A549 (cell line): ENCODE measurements around the gene RAX2. TPM values are rescaled to one million over a fixed set of nuclear protein-coding genes. Genes with fewer than 3 reads are reported as not detected.
"Not testable (repeated sequence)": the region's sequence is repeated elsewhere in the genome, so short reads cannot be mapped to it uniquely, and the experiment has no call there.

Experiments
- ATAC-seq, 2 experiments: fragments of 200-7000 bp in 1 of 2; fragments of >200 bp in 1 of 2; cut with Nextera tagmentation in 1 of 2; cut with Tn5 transposase in 1 of 2; 3 replicates each; pipeline versions ENCODE4 v1.8.0 to v1.9.1; 2018 to 2020; ENCODE audit warnings: mild to moderate bottlenecking in 1 of 2, moderate library complexity in 1 of 2
- CTCF ChIA-PET: fragments of 300-600 bp; sonication (Branson Sonifier 250); formaldehyde crosslinking; extraction: SDS; loops from one replicate; lab custom pipeline; 2021; ENCODE audit warnings: antibody characterized with exemption, inconsistent platforms; lab: Yijun Ruan, JAX
- POLR2A ChIA-PET: fragments of 350-600 bp; formaldehyde crosslinking; extraction: SDS; loops from one replicate; lab custom pipeline; 2021; ENCODE audit warnings: antibody characterized with exemption, inconsistent platforms; lab: Yijun Ruan, JAX
- DNase-seq, 2 experiments: peaks; one replicate each; pipeline versions ENCODE4 v3.0.0 to v3.0.0-alpha.2; 2011 to 2016; ENCODE audit warnings: low read depth in 1 of 2, low spot score in 1 of 2
- FAIRE-seq: peaks from 2 replicates; lab custom pipeline; 2011; peaks lifted over from hg19 to GRCh38; lab: Jason Lieb, UNC
- H3K27ac ChIP-seq, 2 experiments: fragments of >200 bp; sonication (Bioruptor Twin); formaldehyde crosslinking; 3 replicates each; pipeline ENCODE4 v1.5.1; 2016 to 2017
- H3K4me1 ChIP-seq: fragments of >200 bp; sonication (Bioruptor Twin); formaldehyde crosslinking; 3 replicates; pipeline ENCODE4 v1.6.1; 2016
- H3K4me2 ChIP-seq: fragments of >200 bp; sonication (Bioruptor Twin); formaldehyde crosslinking; 3 replicates; pipeline ENCODE4 v1.6.1; 2016
- H3K4me3 ChIP-seq: fragments of >200 bp; sonication (Bioruptor Twin); formaldehyde crosslinking; 3 replicates; pipeline ENCODE4 v1.5.1; 2016
- H3K9me3 ChIP-seq: fragments of >200 bp; sonication (Bioruptor Twin); formaldehyde crosslinking; 3 replicates; pipeline ENCODE4 v1.6.1; 2016
- CHD2 ChIP-seq: fragments of 150-350 bp; IDR thresholded peaks from 2 replicates; pipeline ENCODE4 v1.6.1; 2014; ENCODE audit warnings: low read length; ENCODE audit not compliant: partially characterized antibody
- ESRRA ChIP-seq: fragments of 150-350 bp; IDR thresholded peaks from 2 replicates; pipeline ENCODE4 v1.6.1; 2014; ENCODE audit warnings: mild to moderate bottlenecking, low read length, borderline replicate concordance
- FOSL2 ChIP-seq, 2 experiments: fragments of 450-650 bp in 1 of 2; fragments of >200 bp in 1 of 2; sonication (Bioruptor Twin) in 1 of 2; formaldehyde crosslinking; IDR thresholded peaks; 2 replicates each; pipeline versions ENCODE4 v1.5.0 to v1.6.1; 2016 to 2020; ENCODE audit warnings: mild to moderate bottlenecking in 1 of 2, moderate library complexity in 1 of 2
- GATA3 ChIP-seq: IDR thresholded peaks from 2 replicates; pipeline ENCODE4 v1.6.1; 2012; ENCODE audit warnings: borderline replicate concordance
- NPAS2 ChIP-seq: fragments of 250-450 bp; sonication (Bioruptor Pico); IDR thresholded peaks from 2 replicates; pipeline ENCODE4 v1.8.0; 2022; ENCODE audit warnings: mild to moderate bottlenecking, moderate library complexity, borderline replicate concordance
- RAD21 ChIP-seq, 2 experiments: fragments of >200 bp in 1 of 2; sonication (Bioruptor Twin) in 1 of 2; formaldehyde crosslinking in 1 of 2; IDR thresholded peaks in 1 of 2; conservative IDR thresholded peaks in 1 of 2; 2 replicates in 1 of 2; 3 replicates in 1 of 2; pipeline ENCODE4 v1.6.1; 2012 to 2018; ENCODE audit warnings: inconsistent platforms in 1 of 2
- RARB ChIP-seq: fragments of 250-450 bp; sonication (Bioruptor Pico); IDR thresholded peaks from 2 replicates; pipeline ENCODE4 v1.8.0; 2021; ENCODE audit warnings: mild to moderate bottlenecking, moderate library complexity
- RFX5 ChIP-seq: fragments of 450-650 bp; IDR thresholded peaks from 2 replicates; pipeline ENCODE4 v1.7.1; 2014; ENCODE audit warnings: antibody characterized with exemption, mild to moderate bottlenecking, moderate library complexity
- SMC3 ChIP-seq: fragments of >200 bp; sonication (Bioruptor Twin); formaldehyde crosslinking; IDR thresholded peaks from 3 replicates; pipeline ENCODE4 v1.6.1; 2018; ENCODE audit warnings: inconsistent platforms
- TP53 ChIP-seq: fragments of 250-450 bp; sonication (Bioruptor Pico); IDR thresholded peaks from 2 replicates; pipeline ENCODE4 v1.5.0; 2021; ENCODE audit warnings: mild to moderate bottlenecking, moderate library complexity
- ZFP36 ChIP-seq: fragments of 450-650 bp; IDR thresholded peaks from 2 replicates; pipeline ENCODE4 v1.6.1; 2014; ENCODE audit warnings: borderline replicate concordance; ENCODE audit not compliant: partially characterized antibody
- ZNF302 ChIP-seq: fragments of 250-450 bp; sonication (Bioruptor Pico); IDR thresholded peaks from 2 replicates; pipeline ENCODE4 v1.9.0; 2021; ENCODE audit warnings: inconsistent platforms, mild to moderate bottlenecking, moderate library complexity
- ZSCAN20 ChIP-seq: fragments of 250-450 bp; sonication (Bioruptor Pico); IDR thresholded peaks from 2 replicates; pipeline ENCODE4 v1.8.0; 2022; ENCODE audit warnings: mild to moderate bottlenecking, moderate library complexity
- WGBS: methylation state at CpG from one replicate; pipeline ENCODE4 v1.1.6; 2017; ENCODE audit errors: missing lambda C conversion rate; 5-methylcytosine and 5-hydroxymethylcytosine counted together
- polyA plus RNA-seq, 4 experiments: library from polyadenylated mRNA; depleted of rRNA in 3 of 4; stranded (reverse); fragments of >200 nt; fragmentation: RNase III in 1 of 4; extraction: RNeasy Plus Mini Kit Qiagen cat#74134 plus additional on column Dnase treatment in 1 of 4; gene quantifications; 2 replicates in 3 of 4; 3 replicates in 1 of 4; pipeline ENCODE4 v1.2.3, GENCODE V29; 2011 to 2017
- TF ChIP-seq, protein P1 (sequence below): fragments of 200-600 bp; sonication (generic); IDR thresholded peaks from 2 replicates; pipeline ENCODE4 v1.6.1; 2016; ENCODE audit warnings: antibody characterized with exemption, mild to moderate bottlenecking, moderate library complexity
- TF ChIP-seq, protein P2 (sequence below): fragments of >200 bp; sonication (Bioruptor Twin); formaldehyde crosslinking; IDR thresholded peaks from 3 replicates; pipeline ENCODE4 v1.6.1; 2016
- TF ChIP-seq, protein P3 (sequence below): fragments of 250-450 bp; sonication (Bioruptor Pico); IDR thresholded peaks from 2 replicates; pipeline ENCODE4 v1.5.0; 2020; ENCODE audit warnings: low read depth, mild to moderate bottlenecking, moderate library complexity
- TF ChIP-seq, protein P4 (sequence below): IDR thresholded peaks from 2 replicates; pipeline ENCODE4 v1.6.1; 2012

RAX2 gene
- polyA plus RNA-seq, 2 of the 4 experiments (the other 2 are of a cell fraction) = not detected

DNA sequence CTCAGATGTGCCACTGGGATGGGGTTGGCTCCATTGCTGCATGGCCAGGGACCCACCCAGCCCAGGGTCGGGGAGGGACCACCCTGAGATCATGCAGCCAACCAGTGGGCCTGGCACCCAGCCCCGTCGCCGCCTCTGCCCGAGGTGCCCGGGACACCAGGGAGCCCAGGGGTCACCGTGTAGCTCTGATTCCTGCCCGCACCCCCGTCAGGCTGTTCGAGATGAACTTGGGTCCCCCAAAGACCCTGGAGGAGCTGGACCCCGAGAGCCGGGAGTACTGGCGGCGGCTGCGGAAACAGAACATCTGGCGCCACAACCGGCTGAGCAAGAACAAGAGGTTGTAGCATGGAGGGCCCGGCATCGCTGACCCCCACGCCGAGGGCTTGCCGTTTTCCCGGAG is 5.0 kb downstream of the RAX2 start:
- Histone ChIP-seq H3K9me3 (no peaks in the 10 kb centered on the region), H3K4me3 (no peak overlapping the region), H3K4me1 (peaks cover 5% of the 10 kb centered on the region; the same call in 1 of the 3 replicates), H3K4me2 (no peak overlapping the region), H3K27ac (no peak overlapping the region)
- 91% methylated on average over 12 of the region's 23 CpGs for WGBS
- ChIA-PET POLR2A (no interaction called here), CTCF (no interaction called here)
- TF ChIP-seq RARB (CRISPR knock-in tag) (no peak), NPAS2 (CRISPR knock-in tag) (no peak), GATA3 (no peak), RAD21 (conservative IDR thresholded peaks at IDR 0.05 in 1 of 2, IDR thresholded peaks at IDR 0.05 in 1 of 2) (no peak), ZFP36 (no peak), RFX5 (no peak), SMC3 (no peak)
- TF ChIP-seq, protein P1, sequence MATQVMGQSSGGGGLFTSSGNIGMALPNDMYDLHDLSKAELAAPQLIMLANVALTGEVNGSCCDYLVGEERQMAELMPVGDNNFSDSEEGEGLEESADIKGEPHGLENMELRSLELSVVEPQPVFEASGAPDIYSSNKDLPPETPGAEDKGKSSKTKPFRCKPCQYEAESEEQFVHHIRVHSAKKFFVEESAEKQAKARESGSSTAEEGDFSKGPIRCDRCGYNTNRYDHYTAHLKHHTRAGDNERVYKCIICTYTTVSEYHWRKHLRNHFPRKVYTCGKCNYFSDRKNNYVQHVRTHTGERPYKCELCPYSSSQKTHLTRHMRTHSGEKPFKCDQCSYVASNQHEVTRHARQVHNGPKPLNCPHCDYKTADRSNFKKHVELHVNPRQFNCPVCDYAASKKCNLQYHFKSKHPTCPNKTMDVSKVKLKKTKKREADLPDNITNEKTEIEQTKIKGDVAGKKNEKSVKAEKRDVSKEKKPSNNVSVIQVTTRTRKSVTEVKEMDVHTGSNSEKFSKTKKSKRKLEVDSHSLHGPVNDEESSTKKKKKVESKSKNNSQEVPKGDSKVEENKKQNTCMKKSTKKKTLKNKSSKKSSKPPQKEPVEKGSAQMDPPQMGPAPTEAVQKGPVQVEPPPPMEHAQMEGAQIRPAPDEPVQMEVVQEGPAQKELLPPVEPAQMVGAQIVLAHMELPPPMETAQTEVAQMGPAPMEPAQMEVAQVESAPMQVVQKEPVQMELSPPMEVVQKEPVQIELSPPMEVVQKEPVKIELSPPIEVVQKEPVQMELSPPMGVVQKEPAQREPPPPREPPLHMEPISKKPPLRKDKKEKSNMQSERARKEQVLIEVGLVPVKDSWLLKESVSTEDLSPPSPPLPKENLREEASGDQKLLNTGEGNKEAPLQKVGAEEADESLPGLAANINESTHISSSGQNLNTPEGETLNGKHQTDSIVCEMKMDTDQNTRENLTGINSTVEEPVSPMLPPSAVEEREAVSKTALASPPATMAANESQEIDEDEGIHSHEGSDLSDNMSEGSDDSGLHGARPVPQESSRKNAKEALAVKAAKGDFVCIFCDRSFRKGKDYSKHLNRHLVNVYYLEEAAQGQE = no peak
- TF ChIP-seq, protein P2, sequence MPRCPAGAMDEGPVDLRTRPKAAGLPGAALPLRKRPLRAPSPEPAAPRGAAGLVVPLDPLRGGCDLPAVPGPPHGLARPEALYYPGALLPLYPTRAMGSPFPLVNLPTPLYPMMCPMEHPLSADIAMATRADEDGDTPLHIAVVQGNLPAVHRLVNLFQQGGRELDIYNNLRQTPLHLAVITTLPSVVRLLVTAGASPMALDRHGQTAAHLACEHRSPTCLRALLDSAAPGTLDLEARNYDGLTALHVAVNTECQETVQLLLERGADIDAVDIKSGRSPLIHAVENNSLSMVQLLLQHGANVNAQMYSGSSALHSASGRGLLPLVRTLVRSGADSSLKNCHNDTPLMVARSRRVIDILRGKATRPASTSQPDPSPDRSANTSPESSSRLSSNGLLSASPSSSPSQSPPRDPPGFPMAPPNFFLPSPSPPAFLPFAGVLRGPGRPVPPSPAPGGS = no peak
- FAIRE-seq (no peak), ATAC-seq (no peak), DNase-seq (no peak)

DNA sequence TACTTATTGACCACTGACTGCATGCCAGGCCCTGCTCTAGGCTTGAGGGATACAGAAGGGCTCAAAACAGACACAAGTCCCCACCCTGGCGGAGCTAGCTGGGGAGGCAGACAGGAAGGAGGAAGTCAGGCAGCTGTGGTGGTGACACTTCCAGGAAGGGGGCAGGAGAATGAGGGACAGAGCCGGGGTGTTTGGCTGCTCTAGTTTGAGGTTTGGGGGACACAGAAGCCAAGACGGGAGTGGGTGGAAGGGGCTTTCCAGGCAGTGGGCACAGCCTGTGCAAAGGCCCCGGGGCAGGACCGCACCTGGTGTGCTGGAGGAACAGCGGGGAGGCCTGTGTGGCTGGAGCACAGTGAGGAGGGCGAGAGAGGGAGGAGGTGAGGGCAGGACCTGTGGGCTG is 5.5 kb downstream of the RAX2 start:
- 81% methylated on average over 7 of the region's 7 CpGs for WGBS
- CTCF ChIA-PET = no interaction called here
- ATAC-seq (no peak), DNase-seq (no peak)
- H3K9me3 ChIP-seq = no peaks in the 10 kb centered on the region
- no peak overlapping the region for H3K27ac ChIP-seq
- no peak overlapping the region for H3K4me3 ChIP-seq
- TF ChIP-seq CHD2 (no peak), TP53 (CRISPR knock-in tag) (no peak), ESRRA (no peak)
- TF ChIP-seq, protein P3, sequence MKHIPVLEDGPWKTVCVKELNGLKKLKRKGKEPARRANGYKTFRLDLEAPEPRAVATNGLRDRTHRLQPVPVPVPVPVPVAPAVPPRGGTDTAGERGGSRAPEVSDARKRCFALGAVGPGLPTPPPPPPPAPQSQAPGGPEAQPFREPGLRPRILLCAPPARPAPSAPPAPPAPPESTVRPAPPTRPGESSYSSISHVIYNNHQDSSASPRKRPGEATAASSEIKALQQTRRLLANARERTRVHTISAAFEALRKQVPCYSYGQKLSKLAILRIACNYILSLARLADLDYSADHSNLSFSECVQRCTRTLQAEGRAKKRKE (CRISPR knock-in tag) = no peak
- TF ChIP-seq, all 56 proteins: peak for 0
- FAIRE-seq = no peak
- POLR2A ChIA-PET = no interaction called here
- H3K4me1 ChIP-seq = peaks cover 5% of the 10 kb centered on the region; the same call in 2 of the 3 replicates
- H3K4me2 ChIP-seq = no peak overlapping the region

DNA sequence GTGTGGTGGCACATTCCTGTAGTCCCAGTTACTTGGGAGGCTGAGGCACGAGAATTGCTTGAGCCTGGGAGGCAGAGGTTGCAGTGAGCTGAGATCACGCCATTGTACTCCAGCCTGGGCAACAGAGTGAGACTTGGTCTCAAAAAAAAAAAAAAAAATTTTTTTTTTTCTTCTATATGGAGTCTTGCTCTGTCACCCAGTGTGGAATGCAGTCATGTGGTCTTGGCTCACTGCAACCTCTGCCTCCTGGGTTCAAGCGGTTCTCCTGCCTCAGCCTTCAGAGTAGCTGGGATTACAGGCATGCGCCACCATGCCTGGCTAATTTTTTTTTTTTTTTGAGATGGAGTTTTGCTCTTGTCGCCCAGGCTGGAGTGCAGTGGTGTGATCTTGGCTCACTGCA is 6.3 kb downstream of the RAX2 start:
- H3K9me3 ChIP-seq, H3K4me1 ChIP-seq, H3K4me2 ChIP-seq, FAIRE-seq, POLR2A ChIA-PET, H3K4me3 ChIP-seq, ATAC-seq, DNase-seq, H3K27ac ChIP-seq: not testable (repeated sequence)
- CTCF ChIA-PET = interaction anchor here (0.6 kb wide), 1 partner anchor 374 kb away, joined by 3 read pairs; no protein-coding TSS in a partner anchor
- 84% methylated on average over 5 of the region's 5 CpGs for WGBS

DNA sequence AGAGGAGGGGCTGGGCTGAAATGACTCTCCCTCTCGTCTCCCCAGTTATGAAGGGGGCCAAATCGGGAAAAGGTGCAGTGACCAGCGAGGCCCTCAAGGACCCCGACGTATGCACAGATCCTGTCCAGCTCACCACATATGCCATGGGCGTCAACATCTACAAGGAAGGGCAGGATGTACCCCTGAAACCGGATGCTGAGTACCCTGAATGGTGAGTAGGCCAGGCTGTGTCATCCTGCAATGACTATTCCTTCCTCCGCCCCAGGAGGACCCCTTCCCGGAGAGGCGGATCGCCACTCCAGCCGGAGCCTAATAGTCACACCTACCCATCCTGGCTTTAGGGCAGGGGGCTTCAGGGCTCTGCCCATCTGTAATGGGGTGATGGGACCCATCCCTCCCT is 6.9 kb downstream of the RAX2 start:
- no peak overlapping the region for H3K4me2 ChIP-seq
- POLR2A ChIA-PET = no interaction called here
- WGBS = 91% methylated on average over 7 of the region's 12 CpGs
- H3K27ac ChIP-seq = no peak overlapping the region
- CTCF ChIA-PET = no interaction called here
- DNase-seq (no peak), ATAC-seq (no peak), FAIRE-seq (no peak)
- no peak overlapping the region for H3K4me3 ChIP-seq
- H3K4me1 ChIP-seq = peaks cover 9% of the 10 kb centered on the region; the same call in 2 of the 3 replicates
- no peaks in the 10 kb centered on the region for H3K9me3 ChIP-seq
- TF ChIP-seq ZSCAN20 (no peak), NPAS2 (CRISPR knock-in tag) (no peak), FOSL2 (IDR thresholded peaks at IDR 0.05) (no peak), FOSL2 (CRISPR knock-in tag; IDR thresholded peaks at IDR 0.05) (no peak), ZNF302 (CRISPR knock-in tag) (no peak)
- TF ChIP-seq, protein P4, sequence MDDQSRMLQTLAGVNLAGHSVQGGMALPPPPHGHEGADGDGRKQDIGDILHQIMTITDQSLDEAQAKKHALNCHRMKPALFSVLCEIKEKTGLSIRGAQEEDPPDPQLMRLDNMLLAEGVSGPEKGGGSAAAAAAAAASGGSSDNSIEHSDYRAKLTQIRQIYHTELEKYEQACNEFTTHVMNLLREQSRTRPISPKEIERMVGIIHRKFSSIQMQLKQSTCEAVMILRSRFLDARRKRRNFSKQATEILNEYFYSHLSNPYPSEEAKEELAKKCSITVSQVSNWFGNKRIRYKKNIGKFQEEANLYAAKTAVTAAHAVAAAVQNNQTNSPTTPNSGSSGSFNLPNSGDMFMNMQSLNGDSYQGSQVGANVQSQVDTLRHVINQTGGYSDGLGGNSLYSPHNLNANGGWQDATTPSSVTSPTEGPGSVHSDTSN = no peak
- TF ChIP-seq, protein P3 (CRISPR knock-in tag) = no peak
- TF ChIP-seq, protein P1 = no peak
